Mesothelial cell of epicardium (in vitro differentiated cells): ENCODE measurements around the gene OARD1. TPM values are rescaled to one million over a fixed set of nuclear protein-coding genes. Genes with fewer than 3 reads are reported as not detected.

Experiments
- DNase-seq, 2 experiments: peaks; one replicate each; pipeline ENCODE4 v3.0.0; 2021; ENCODE audit warnings: low spot score in 2 of 2; ENCODE audit not compliant: unreplicated experiment in 2 of 2
- H3K27ac Mint-ChIP-seq: 2 replicates; pipeline ENCODE4 v1.8.0; 2021; ENCODE audit warnings: mixed read lengths
- H3K27me3 Mint-ChIP-seq: 2 replicates; pipeline ENCODE4 v1.8.0; 2021; ENCODE audit warnings: low read depth, mixed read lengths
- H3K36me3 Mint-ChIP-seq: 2 replicates; pipeline ENCODE4 v1.8.0; 2021; ENCODE audit warnings: mixed read lengths
- H3K4me1 Mint-ChIP-seq: 2 replicates; pipeline ENCODE4 v1.8.0; 2021; ENCODE audit warnings: mixed read lengths
- H3K4me3 Mint-ChIP-seq: 2 replicates; pipeline ENCODE4 v1.8.0; 2021; ENCODE audit warnings: mild to moderate bottlenecking, moderate library complexity, mixed read lengths
- H3K9me3 Mint-ChIP-seq: 2 replicates; pipeline ENCODE4 v1.8.0; 2021; ENCODE audit warnings: mixed read lengths
- total RNA-seq: library from RNA; stranded (reverse); gene quantifications from 3 replicates; pipeline ENCODE4 v1.2.1, GENCODE V29; 2021
- TF ChIP-seq, protein P1 (sequence below): fragments of 200-600 bp; sonication (generic); IDR thresholded peaks from one replicate; pipeline ENCODE4 v1.5.0; 2021; ENCODE audit warnings: antibody characterized with exemption; ENCODE audit not compliant: unreplicated experiment

OARD1 gene
- total RNA-seq, 1 donor from 2014 or later, result 26.8 TPM

- H3K4me3 Mint-ChIP-seq, result no peak overlapping the region
- peaks cover 5% of the 10 kb centered on the region for H3K4me1 Mint-ChIP-seq
- no peak for DNase-seq
- H3K27ac Mint-ChIP-seq, result no peak overlapping the region
- H3K9me3 Mint-ChIP-seq, result no peaks in the 10 kb centered on the region
- H3K27me3 Mint-ChIP-seq, result no peaks in the 10 kb centered on the region
- H3K36me3 Mint-ChIP-seq, result peaks cover 2% of the 10 kb centered on the region
- TF ChIP-seq, protein P1, sequence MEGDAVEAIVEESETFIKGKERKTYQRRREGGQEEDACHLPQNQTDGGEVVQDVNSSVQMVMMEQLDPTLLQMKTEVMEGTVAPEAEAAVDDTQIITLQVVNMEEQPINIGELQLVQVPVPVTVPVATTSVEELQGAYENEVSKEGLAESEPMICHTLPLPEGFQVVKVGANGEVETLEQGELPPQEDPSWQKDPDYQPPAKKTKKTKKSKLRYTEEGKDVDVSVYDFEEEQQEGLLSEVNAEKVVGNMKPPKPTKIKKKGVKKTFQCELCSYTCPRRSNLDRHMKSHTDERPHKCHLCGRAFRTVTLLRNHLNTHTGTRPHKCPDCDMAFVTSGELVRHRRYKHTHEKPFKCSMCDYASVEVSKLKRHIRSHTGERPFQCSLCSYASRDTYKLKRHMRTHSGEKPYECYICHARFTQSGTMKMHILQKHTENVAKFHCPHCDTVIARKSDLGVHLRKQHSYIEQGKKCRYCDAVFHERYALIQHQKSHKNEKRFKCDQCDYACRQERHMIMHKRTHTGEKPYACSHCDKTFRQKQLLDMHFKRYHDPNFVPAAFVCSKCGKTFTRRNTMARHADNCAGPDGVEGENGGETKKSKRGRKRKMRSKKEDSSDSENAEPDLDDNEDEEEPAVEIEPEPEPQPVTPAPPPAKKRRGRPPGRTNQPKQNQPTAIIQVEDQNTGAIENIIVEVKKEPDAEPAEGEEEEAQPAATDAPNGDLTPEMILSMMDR, result no peak
Observed at GRCh38 chr6:41058783-41059181, 13.4 kb downstream of the OARD1 start.

DNA sequence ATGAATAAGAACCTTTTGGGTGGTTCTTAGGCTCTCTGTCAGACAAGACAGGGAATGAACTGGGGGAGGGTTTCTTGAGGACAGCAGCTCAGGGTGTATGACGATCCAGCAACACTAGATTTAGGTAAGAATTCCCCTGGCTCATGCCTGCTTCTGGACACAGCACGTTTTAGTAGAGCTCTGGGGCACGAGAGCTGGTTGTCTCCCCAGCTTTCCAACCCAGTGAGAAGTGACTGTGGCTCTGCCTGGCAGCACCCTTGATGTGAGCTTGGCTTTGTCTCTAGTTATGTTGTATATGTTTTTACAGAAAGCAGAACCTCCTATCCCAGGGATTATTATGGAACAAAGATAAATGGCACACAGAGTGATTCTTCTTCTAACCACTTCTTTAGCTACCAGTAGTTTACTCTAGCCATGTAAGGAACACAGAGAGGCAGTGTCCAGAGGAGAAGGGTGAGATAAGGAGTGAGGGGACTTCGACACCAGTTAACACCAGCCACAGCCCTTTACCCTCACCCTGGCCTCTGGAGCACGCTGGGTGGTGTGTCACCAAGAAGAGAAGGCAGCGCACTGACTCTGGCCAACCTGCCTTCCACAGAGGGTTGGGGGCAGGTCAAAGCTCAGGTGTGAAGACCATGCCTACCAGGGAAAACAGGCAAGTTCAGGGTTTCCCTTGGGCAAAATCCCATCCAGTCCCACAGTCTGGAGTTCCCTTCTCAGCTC lies 15.2 kb downstream of the OARD1 start:
- Mint-ChIP-seq H3K9me3 (no peaks in the 10 kb centered on the region), H3K36me3 (peaks cover under 1% of the 10 kb centered on the region), H3K4me1 (peaks cover 19% of the 10 kb centered on the region), H3K27ac (no peak overlapping the region), H3K4me3 (no peak overlapping the region), H3K27me3 (no peaks in the 10 kb centered on the region)
- TF ChIP-seq, protein P1, result no peak
- DNase-seq, result no peak

- Mint-ChIP-seq H3K27me3 (no peaks in the 10 kb centered on the region), H3K4me1 (peaks cover 29% of the 10 kb centered on the region), H3K36me3 (no peaks in the 10 kb centered on the region), H3K9me3 (no peaks in the 10 kb centered on the region), H3K4me3 (no peak overlapping the region), H3K27ac (no peak overlapping the region)
- TF ChIP-seq, protein P1, result no peak
- DNase-seq, result no peak
Observed at GRCh38 chr6:41055149-41055548, 17.0 kb downstream of the OARD1 start.

- H3K27ac Mint-ChIP-seq, result no peak overlapping the region
- H3K9me3 Mint-ChIP-seq, result no peaks in the 10 kb centered on the region
- H3K36me3 Mint-ChIP-seq, result no peaks in the 10 kb centered on the region
- DNase-seq, result no peak
- no peak overlapping the region for H3K4me3 Mint-ChIP-seq
- H3K4me1 Mint-ChIP-seq, result peaks cover 35% of the 10 kb centered on the region
- TF ChIP-seq, protein P1, result no peak
- no peaks in the 10 kb centered on the region for H3K27me3 Mint-ChIP-seq
Observed at GRCh38 chr6:41054511-41054910, 17.6 kb downstream of the OARD1 start.

GRCh38 chr6:41053041-41053440 lies 19.1 kb downstream of the OARD1 start, which contains the start of gene APOBEC2:
Gene APOBEC2 (plus strand): TSS chr6:41053202. CDS start chr6:41053348, 146 bp downstream.
- DNase-seq, result no peak
- TF ChIP-seq, protein P1, result no peak
- peak within 1 kb of the TSS; percentile 43 for H3K27ac Mint-ChIP-seq
- H3K4me3 Mint-ChIP-seq, result no peak within 1 kb of the TSS
- H3K9me3 Mint-ChIP-seq, result no peaks in the 10 kb centered on the region
- H3K27me3 Mint-ChIP-seq, result no peaks in the 10 kb centered on the region
- H3K4me1 Mint-ChIP-seq, result peaks cover 45% of the 10 kb centered on the region
- H3K36me3 Mint-ChIP-seq, result no peaks in the 10 kb centered on the region
